B cell (primary cell): ENCODE results near the gene AGXT. TPM values are rescaled to one million over a fixed set of nuclear protein-coding genes. Genes with fewer than 3 reads are reported as not detected.

Source experiments
- ATAC-seq: fragments of 200-7000 bp; cut with Tn5 transposase; one replicate; pipeline ENCODE4 v1.10.0; 2021; ENCODE audit warnings: low read depth, mild to moderate bottlenecking, moderate number of reproducible peaks, moderate library complexity
- CTCF ChIA-PET: fragments of 350-600 bp; sonication (Branson Sonifier 250); formaldehyde crosslinking; loops from one replicate; lab custom pipeline; 2021; ENCODE audit warnings: antibody characterized with exemption, inconsistent platforms; lab: Charles Lee
- POLR2A ChIA-PET: fragments of 350-600 bp; sonication (Branson Sonifier 250); formaldehyde crosslinking; loops from one replicate; lab custom pipeline; 2021; ENCODE audit warnings: antibody characterized with exemption; lab: Charles Lee
- DNase-seq: peaks from one replicate; pipeline ENCODE4 v3.0.0; 2013
- H2AFZ ChIP-seq: 2 replicates; pipeline ENCODE4 v1.6.1; 2012; ENCODE audit warnings: mild to moderate bottlenecking, low read depth, low read length; ENCODE audit not compliant: insufficient read depth, poor library complexity, severe bottlenecking
- H3K27ac ChIP-seq, 2 donors: 1 replicate in 1 of 2; 2 replicates in 1 of 2; pipeline ENCODE4 v1.5.1; 2012 to 2013; ENCODE audit warnings: low read length in 2 of 2, mild to moderate bottlenecking in 2 of 2, moderate library complexity in 1 of 2
- H3K27me3 ChIP-seq, 4 experiments: fragments of 200-600 bp in 1 of 4; sonication (generic) in 1 of 4; replicated peaks in 1 of 4; 1 replicate in 2 of 4; 2 replicates in 2 of 4; pipeline versions ENCODE4 v1.6.1 to v1.7.0; 2013 to 2016; ENCODE audit warnings: low read length in 3 of 4, mild to moderate bottlenecking in 2 of 4, mixed read lengths in 1 of 4, moderate library complexity in 1 of 4; ENCODE audit not compliant: insufficient read depth in 4 of 4, control insufficient read depth in 3 of 4; ENCODE audit errors: control extremely low read depth in 1 of 4
- H3K36me3 ChIP-seq, 2 experiments: replicated peaks in 1 of 2; 1 replicate in 1 of 2; 2 replicates in 1 of 2; pipeline versions ENCODE4 v1.6.1 to v1.7.1; 2013; ENCODE audit warnings: low read length in 1 of 2; ENCODE audit not compliant: insufficient read depth in 2 of 2, control insufficient read depth in 1 of 2; ENCODE audit errors: control extremely low read depth in 1 of 2, extremely low read depth in 1 of 2
- H3K4me1 ChIP-seq, 2 donors: fragments of 200-600 bp in 1 of 2; sonication (generic) in 1 of 2; 1 replicate in 1 of 2; 2 replicates in 1 of 2; pipeline versions ENCODE4 v1.5.1 to v1.6.1; 2013 to 2017; ENCODE audit warnings: low read length in 2 of 2; ENCODE audit not compliant: control insufficient read depth in 2 of 2, insufficient read depth in 2 of 2
- H3K4me2 ChIP-seq: replicated peaks from 2 replicates; pipeline ENCODE3; 2012; ENCODE audit warnings: mild to moderate bottlenecking, low read depth, low read length; ENCODE audit not compliant: poor library complexity, severe bottlenecking
- H3K4me3 ChIP-seq, 5 experiments: fragments of 200-600 bp in 1 of 5; sonication (generic) in 1 of 5; 1 replicate in 3 of 5; 2 replicates in 2 of 5; pipeline versions ENCODE4 v1.5.1 to v1.7.0; 2011 to 2016; ENCODE audit warnings: low read length in 4 of 5, mild to moderate bottlenecking in 4 of 5, low read depth in 2 of 5, control low read depth in 1 of 5, moderate library complexity in 1 of 5; ENCODE audit not compliant: insufficient read depth in 1 of 5; ENCODE audit errors: control extremely low read depth in 1 of 5, extremely low read depth in 1 of 5
- H3K79me2 ChIP-seq: fragments of 200-600 bp; sonication (generic); one replicate; pipeline ENCODE4 v1.6.0; 2016; ENCODE audit warnings: low read length; ENCODE audit not compliant: control insufficient read depth, insufficient read depth
- H3K9ac ChIP-seq: fragments of 200-600 bp; sonication (generic); 2 replicates; pipeline ENCODE4 v1.6.1; 2017; ENCODE audit warnings: mild to moderate bottlenecking, low read length, moderate library complexity
- H3K9me3 ChIP-seq, 3 donors: one replicate each; pipeline versions ENCODE4 v1.6.1 to v1.7.1; 2013; ENCODE audit warnings: low read length in 2 of 3; ENCODE audit not compliant: control insufficient read depth in 2 of 3, insufficient read depth in 1 of 3; ENCODE audit errors: control extremely low read depth in 1 of 3
- H4K20me1 ChIP-seq: 2 replicates; pipeline ENCODE4 v1.6.0; 2012; ENCODE audit warnings: mild to moderate bottlenecking, low read length; ENCODE audit not compliant: insufficient read depth, control insufficient read depth, poor library complexity, severe bottlenecking
- H3K27ac Mint-ChIP-seq: one replicate; pipeline ENCODE4 v1.8.0; 2021; ENCODE audit warnings: mixed read lengths
- H3K27me3 Mint-ChIP-seq: one replicate; pipeline ENCODE4 v1.8.0; 2021; ENCODE audit warnings: mixed read lengths
- H3K4me1 Mint-ChIP-seq: one replicate; pipeline ENCODE4 v1.8.0; 2021; ENCODE audit warnings: mixed read lengths
- H3K4me3 Mint-ChIP-seq: one replicate; pipeline ENCODE4 v1.8.0; 2021; ENCODE audit warnings: mixed read lengths
- H3K9me3 Mint-ChIP-seq: one replicate; pipeline ENCODE4 v1.8.0; 2022; ENCODE audit warnings: mixed read lengths; ENCODE audit not compliant: insufficient read depth
- CTCF ChIP-seq: fragments of 200-600 bp; IDR thresholded peaks from one replicate; pipeline ENCODE4 v1.8.0; 2022; ENCODE audit warnings: antibody characterized with exemption, mild to moderate bottlenecking
- EZH2 ChIP-seq: IDR thresholded peaks from 2 replicates; pipeline ENCODE4 v1.6.1; 2012; ENCODE audit warnings: borderline replicate concordance, low read depth, mild to moderate bottlenecking, moderate library complexity, low read length; ENCODE audit not compliant: insufficient read depth, poor library complexity, severe bottlenecking
- whole genome bisulfite sequencing: methylation state at CpG from one replicate; pipeline ENCODE4 v1.1.5; 2013; ENCODE audit warnings: missing lambda C conversion rate; ENCODE audit not compliant: insufficient coverage; 5-methylcytosine and 5-hydroxymethylcytosine counted together
- intact Hi-C: fragments of 100-400 bp; cut with micrococcal nuclease; formaldehyde crosslinking; loops from one replicate; pipeline ENCODE4 v1.10.0; 2022
- polyA plus RNA-seq: library from polyadenylated mRNA; depleted of rRNA; stranded (reverse); fragments of >200 nt; gene quantifications from 2 replicates; pipeline ENCODE4 v1.2.3, GENCODE V29; 2012
- total RNA-seq, 2 donors: library from RNA; stranded (reverse); fragments of 120-200 nt in 1 of 2; gene quantifications; 1 replicate in 1 of 2; 2 replicates in 1 of 2; pipeline versions ENCODE4 v1.2.3 to v1.2.4, GENCODE V29; 2013 to 2022

AGXT gene
- total and polyA plus RNA-seq, 2 donors (not counting 1 experiment from before 2014, with no cell fraction given), result not detected

DNA sequence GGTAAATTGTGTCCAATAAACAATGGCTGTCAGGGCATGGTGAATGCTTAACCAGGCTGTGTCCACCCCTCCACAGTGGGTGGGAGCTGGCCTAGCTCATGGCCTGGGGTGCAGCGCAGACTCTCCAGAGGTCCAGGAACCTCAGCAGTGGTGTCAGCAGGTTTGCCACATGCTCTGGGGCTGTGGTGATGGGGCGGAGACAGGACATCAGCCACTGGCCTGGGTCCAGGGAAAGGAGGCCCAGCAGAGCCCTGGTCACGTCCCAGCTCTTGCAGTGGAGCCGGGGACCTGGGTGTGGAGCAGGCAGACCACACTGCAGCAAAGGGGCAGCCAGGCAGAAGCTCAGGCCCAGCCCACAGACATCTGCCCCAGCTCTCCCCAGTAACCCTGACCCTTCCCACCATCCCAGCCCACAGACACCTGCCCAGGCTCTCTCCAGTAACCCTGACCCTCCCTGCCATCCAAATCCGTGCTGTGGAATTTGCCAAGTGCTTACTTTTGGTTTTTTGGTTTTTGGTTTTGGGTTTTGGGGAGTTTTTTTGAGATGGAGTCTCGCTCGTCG is 34.8 kb upstream of the AGXT start:
- Histone ChIP-seq H3K27me3 (peaks cover 0 to 31% (median 11%) of the 10 kb centered on the region in 4 experiments), H3K4me3 (no peak overlapping the region), H3K4me2 (no peak overlapping the region), H4K20me1 (no peaks in the 10 kb centered on the region), H3K4me1 (peaks cover 6 to 12% of the 10 kb centered on the region in 2 donors), H3K79me2 (no peaks in the 10 kb centered on the region), H3K27ac (no peak overlapping the region), H2AFZ (no peak overlapping the region), H3K9me3 (peaks cover 0 to 22% (median 0%) of the 10 kb centered on the region in 3 donors), H3K36me3 (no peaks in the 10 kb centered on the region), H3K9ac (no peak overlapping the region)
- WGBS, result 89% methylated on average over 4 of the region's 8 CpGs
- TF ChIP-seq EZH2 (no peak), CTCF (no peak)
- no peaks in the 10 kb centered on the region for H3K9me3 Mint-ChIP-seq
- no peak overlapping the region for H3K4me3 Mint-ChIP-seq
- DNase-seq (no peak), ATAC-seq (no peak)
- H3K27me3 Mint-ChIP-seq, result peaks cover 25% of the 10 kb centered on the region
- H3K27ac Mint-ChIP-seq, result no peak overlapping the region
- H3K4me1 Mint-ChIP-seq, result peaks cover 6% of the 10 kb centered on the region
- POLR2A ChIA-PET, result interaction anchor here (0.6 kb wide), 1 partner anchor 1048 kb away, joined by 3 read pairs; no protein-coding TSS in a partner anchor
- CTCF ChIA-PET, result no interaction called here
- intact Hi-C loops, result loop anchor here (2.0 to 5.0 kb wide), 3 partner anchors 399 to 868 kb away; partner anchors contain the start of genes FARP2, GPC1 and ING5

GRCh38 chr2:240834377-240834975 is 34.1 kb upstream of the AGXT start:
- H3K4me1 Mint-ChIP-seq, result peaks cover 6% of the 10 kb centered on the region
- Histone ChIP-seq H4K20me1 (no peaks in the 10 kb centered on the region), H3K9me3 (peaks cover 0 to 22% (median 0%) of the 10 kb centered on the region in 3 donors), H3K4me2 (no peak overlapping the region), H3K4me1 (peaks cover 6 to 12% of the 10 kb centered on the region in 2 donors), H3K4me3 (no peak overlapping the region), H3K79me2 (no peaks in the 10 kb centered on the region), H2AFZ (no peak overlapping the region), H3K36me3 (no peaks in the 10 kb centered on the region), H3K27me3 (peaks cover 0 to 28% (median 8%) of the 10 kb centered on the region in 4 experiments), H3K9ac (no peak overlapping the region), H3K27ac (no peak overlapping the region)
- ATAC-seq (no peak), DNase-seq (no peak)
- intact Hi-C loops, result loop anchor here (5.0 kb wide), 1 partner anchor 868 kb away; the partner anchor contains the start of gene ING5
- H3K27me3 Mint-ChIP-seq, result peaks cover 23% of the 10 kb centered on the region
- no peaks in the 10 kb centered on the region for H3K9me3 Mint-ChIP-seq
- no peak overlapping the region for H3K27ac Mint-ChIP-seq
- H3K4me3 Mint-ChIP-seq, result no peak overlapping the region
- WGBS, result 86% methylated on average over 4 of the region's 6 CpGs
- TF ChIP-seq EZH2 (no peak), CTCF (no peak)
- ChIA-PET POLR2A (no interaction called here), CTCF (no interaction called here)
